PFSK-1 (cell line): ENCODE measurements around the gene BANF2.

ENCODE experiments used
- FOXP2 ChIP-seq: optimal IDR thresholded peaks from 2 replicates; pipeline ENCODE3; 2011; ENCODE audit warnings: borderline replicate concordance, control low read depth, inconsistent platforms; ENCODE audit not compliant: insufficient read depth; ENCODE audit errors: extremely low read length, extremely low read depth
- POLR2AphosphoS5 ChIP-seq: IDR thresholded peaks from 2 replicates; pipeline ENCODE4 v1.6.1; 2012; ENCODE audit warnings: low read depth, mild to moderate bottlenecking, control low read depth, low read length, moderate library complexity
- REST ChIP-seq, 2 experiments: IDR thresholded peaks; 2 replicates each; pipeline versions ENCODE4 v1.6.1 to v1.8.0; 2011 to 2012; ENCODE audit warnings: low read depth in 2 of 2, low read length in 2 of 2, control low read depth in 1 of 2, inconsistent platforms in 1 of 2, mild to moderate bottlenecking in 1 of 2, moderate library complexity in 1 of 2; ENCODE audit not compliant: insufficient read depth in 1 of 2
- SIN3A ChIP-seq: IDR thresholded peaks from 2 replicates; pipeline ENCODE4 v1.6.1; 2012; ENCODE audit warnings: mild to moderate bottlenecking, low read length, moderate library complexity, borderline replicate concordance; ENCODE audit not compliant: insufficient read depth
- TAF1 ChIP-seq: IDR thresholded peaks from 2 replicates; pipeline ENCODE4 v1.6.1; 2012; ENCODE audit warnings: low read length, control low read depth, borderline replicate concordance; ENCODE audit not compliant: insufficient read depth

Gene BANF2

GRCh38 chr20:17741220-17741619, 41.5 kb downstream of the BANF2 start:
- no peak for TF ChIP-seq SIN3A
- no peak for TF ChIP-seq POLR2AphosphoS5
- no peak for TF ChIP-seq TAF1

- TF ChIP-seq REST (IDR thresholded peaks at IDR 0.05; ENCODE audit: insufficient read depth in 1 of 2, low read depth in 2 of 2, low read length in 2 of 2), result no peak
- no peak for TF ChIP-seq TAF1
- TF ChIP-seq POLR2AphosphoS5, result no peak
These were observed 43.0 kb downstream of the BANF2 start for GRCh38 chr20:17742731-17743130.

- TF ChIP-seq POLR2AphosphoS5, result no peak
- TF ChIP-seq FOXP2, result no peak
- TF ChIP-seq SIN3A, result no peak
- no peak for TF ChIP-seq REST (IDR thresholded peaks at IDR 0.05; ENCODE audit: insufficient read depth in 1 of 2, low read depth in 2 of 2, low read length in 2 of 2)
- TF ChIP-seq TAF1, result no peak
These were observed 43.9 kb downstream of the BANF2 start for GRCh38 chr20:17743677-17744076.

- TF ChIP-seq REST (IDR thresholded peaks at IDR 0.05; ENCODE audit: insufficient read depth in 1 of 2, low read depth in 2 of 2, low read length in 2 of 2) (peak in 1 of 2 experiments; percentile 74; a peak in 2 of 4 replicates), FOXP2 (no peak), POLR2AphosphoS5 (no peak)
These were observed 47.7 kb downstream of the BANF2 start for GRCh38 chr20:17747431-17747846.

- TF ChIP-seq REST (IDR thresholded peaks at IDR 0.05; ENCODE audit: insufficient read depth in 1 of 2, low read depth in 2 of 2, low read length in 2 of 2), result no peak
- TF ChIP-seq TAF1, result no peak
- no peak for TF ChIP-seq POLR2AphosphoS5
- TF ChIP-seq FOXP2, result no peak
- TF ChIP-seq SIN3A, result no peak
These were observed 48.5 kb downstream of the BANF2 start for GRCh38 chr20:17748279-17748678.
